ENCODE data around the gene OCA2.

GRCh38 chr15:27707257-27707656, 391.9 kb downstream of the OCA2 start:
- TF ChIP-seq CTCF (IDR thresholded peaks at IDR 0.05 in 8 of 11, conservative IDR thresholded peaks at IDR 0.05 in 3 of 11), result no peak
- no peak for TF ChIP-seq POLR2A (IDR thresholded peaks at IDR 0.05)
